OCI-M1 (cell line): ENCODE results near the gene CDKN2B-AS1.

ENCODE experiments used
- DNase-seq: peaks from one replicate; lab custom pipeline; 2025; lab: John Stamatoyannopoulos, UW

CDKN2B-AS1 gene

DNA sequence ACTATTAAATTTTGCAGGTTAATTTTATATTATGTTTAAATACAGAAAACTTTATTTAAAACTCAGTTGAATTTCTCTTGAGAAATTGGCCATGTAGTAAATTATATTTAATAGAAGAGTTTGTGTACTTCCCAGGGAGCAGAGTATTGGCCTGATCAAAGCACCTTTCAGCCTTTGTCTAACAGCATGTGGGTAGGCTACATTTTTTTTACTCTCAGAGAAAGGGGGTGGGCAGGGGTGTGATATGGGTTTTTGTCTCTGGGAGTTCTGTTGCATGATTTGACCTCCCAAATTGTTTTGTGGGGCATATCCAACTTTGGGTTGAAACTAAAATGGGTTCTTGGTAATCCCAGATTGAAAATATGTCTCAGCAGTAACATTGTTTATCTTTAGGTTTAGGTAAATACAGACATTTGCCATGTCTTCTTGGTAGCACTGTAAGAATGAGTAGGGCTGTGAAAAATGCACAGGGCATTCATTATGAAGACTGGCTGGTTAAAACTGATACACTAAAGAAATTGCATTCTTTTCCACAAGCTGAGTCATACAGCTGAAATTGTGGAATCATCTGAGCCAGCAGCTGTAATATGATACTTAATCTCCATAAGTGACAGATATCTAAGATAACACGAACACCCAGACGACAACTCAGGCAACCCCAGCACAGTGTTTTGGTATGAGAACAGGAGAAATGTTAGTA, 89.9 kb downstream of the CDKN2B-AS1 start:
- DNase-seq = peak; percentile 74

DNA sequence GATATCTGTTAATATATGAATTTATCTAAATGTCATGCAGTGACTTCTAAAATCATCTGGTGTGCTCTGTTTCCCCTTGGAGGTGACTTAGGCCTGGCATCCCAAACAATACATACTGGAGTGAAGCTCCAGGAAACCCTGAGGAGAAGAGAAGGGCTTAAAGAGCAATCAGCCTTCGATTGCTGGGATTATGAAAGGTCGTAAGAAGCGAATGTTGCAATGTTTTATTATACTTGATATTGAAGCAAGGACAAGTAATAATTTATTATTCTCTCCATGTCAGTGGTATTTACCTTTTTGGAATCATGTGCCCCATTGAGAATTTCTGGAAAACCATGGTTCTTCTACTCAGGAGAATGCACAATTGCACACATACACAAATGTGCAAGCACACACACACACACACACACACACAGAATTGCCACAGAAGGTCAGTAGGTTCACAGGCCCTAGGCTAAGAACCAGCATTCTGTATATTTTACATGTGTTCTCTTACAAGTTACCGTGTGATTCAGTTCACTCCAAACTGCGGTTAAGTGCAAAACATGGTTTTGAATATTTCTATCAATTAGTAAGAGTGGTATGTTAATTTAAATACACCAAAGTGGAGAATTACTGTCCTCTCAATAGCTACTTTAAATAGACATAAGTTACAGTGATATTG, 93.6 kb downstream of the CDKN2B-AS1 start:
- no peak for DNase-seq

DNA sequence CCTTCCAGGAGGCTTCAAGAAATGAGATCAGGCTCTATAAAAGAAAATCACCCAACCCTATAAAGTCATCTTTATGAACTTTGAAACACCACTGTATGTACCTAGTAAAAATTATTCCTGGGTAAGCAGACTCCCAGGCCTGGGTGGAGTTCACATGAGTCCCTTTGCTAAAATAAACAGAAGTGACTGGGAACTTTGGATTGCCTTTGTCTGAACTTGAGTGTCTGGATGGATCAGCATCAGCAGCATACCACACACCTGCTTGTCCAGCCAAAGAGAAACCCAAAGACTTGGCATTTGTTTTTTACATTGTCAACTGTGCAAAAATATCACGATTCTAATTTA, 94.1 kb downstream of the CDKN2B-AS1 start:
- DNase-seq = no peak

DNA sequence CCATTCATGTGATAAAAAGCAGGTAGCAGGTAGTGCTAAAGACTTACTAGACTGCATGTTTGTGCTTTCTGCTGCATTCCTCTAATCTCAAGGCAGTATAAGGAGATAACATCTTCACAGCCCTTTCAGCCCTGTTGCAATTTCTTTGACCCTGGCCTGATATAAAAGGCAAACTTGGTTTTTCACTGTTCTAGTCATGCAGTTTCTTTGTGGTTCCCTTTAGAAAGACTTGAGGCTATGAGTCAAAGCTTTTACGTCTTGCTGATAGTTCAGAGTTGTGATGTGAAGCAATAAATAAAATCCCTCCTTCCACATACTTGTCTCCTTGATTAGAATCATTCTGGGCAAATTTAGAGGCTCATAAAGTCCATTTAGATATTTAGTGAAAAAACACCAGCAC, 103.1 kb downstream of the CDKN2B-AS1 start:
- peak; percentile 70 for DNase-seq

DNA sequence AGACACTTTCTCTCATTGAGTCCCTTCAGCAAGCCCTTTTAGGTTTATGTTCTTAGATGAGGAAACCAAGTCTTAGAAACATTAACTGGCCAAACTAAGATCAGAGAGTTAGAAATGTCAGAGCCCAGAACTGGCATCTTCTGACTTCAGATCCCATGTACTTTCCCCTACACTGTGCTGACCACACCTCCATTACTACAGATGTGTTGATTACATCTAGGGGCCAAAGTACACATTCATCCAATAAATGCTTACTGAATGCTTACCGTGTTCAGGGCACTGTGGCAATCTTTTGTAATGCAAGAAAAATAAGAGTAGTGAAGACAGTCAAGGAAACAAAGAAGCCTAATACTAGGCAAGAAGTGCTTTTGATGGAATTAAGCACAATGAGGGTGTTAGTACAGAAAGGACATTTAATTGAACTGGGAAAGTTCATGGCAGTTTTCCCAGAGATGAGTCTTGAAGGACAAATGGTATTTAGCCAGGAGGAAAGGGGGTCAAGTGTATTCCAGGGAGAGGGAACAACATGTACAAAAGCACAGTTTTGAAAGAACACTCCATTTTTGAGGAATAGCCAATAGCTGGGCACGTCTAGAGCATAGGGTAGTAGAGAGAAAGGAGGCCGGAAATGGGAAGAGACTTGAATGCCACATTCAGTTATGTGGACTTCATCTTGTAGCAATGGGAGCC, 104.2 kb downstream of the CDKN2B-AS1 start:
- no peak for DNase-seq

DNA sequence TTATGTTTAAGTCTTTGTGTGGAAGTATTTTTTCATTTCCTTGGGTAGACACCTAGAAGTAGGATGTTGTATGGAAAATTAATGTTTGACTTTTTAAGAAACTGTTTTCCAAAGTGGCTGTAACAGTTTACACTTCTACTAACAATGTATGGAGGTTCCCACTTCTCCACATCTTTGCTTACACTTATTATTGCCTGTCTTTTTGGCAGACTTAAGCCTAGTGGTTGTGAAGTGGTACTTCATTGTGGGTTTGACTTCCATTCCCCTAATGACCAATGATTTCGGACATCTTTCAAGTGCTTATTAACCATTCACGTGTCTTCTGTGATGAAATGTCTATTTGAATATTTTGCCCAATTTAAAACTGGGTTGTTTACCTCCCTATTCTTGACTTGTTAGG, 106.0 kb downstream of the CDKN2B-AS1 start:
- DNase-seq = no peak

DNA sequence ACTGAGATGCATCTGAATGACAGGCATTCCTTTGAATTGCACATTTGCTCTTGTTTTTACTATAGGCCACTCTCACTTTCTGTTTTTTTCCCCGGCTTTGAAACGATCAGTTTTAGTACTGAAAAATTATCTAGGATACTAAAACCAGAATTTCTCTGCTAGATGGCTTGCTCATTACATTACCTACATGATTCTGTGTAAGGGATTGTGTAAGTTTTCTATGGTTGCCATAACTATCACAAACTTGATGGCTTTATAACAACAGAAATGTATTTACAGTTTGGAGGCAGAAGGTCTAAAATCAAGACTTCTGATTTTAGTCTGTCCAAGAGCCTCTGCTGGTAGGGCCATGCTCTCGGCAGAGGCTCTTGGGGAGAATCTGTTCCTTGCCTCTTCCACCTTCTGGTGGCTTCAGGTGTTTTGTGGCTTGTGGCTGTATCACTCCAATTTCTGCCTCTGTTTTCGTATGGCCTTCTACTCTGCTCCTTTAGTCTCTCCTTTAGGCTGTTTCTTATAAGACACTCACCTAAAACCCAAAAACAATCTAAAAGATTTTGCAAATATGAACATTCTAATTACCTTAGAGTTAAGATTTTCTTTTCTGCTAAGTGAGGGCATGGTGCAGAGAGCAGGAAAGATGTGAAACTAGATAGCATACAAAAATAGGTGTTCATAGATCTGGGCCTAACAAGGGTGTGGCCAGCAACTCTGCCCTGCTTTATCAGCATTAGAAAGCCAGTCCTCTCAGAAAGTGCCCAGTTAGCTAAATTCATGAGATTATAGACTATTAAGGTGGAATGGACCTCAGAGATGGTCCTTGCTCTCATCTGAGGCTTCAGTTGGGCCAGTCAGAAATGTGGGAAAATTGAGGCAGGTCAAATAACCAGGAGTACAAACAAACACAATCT, 107.8 kb downstream of the CDKN2B-AS1 start:
- no peak for DNase-seq

DNA sequence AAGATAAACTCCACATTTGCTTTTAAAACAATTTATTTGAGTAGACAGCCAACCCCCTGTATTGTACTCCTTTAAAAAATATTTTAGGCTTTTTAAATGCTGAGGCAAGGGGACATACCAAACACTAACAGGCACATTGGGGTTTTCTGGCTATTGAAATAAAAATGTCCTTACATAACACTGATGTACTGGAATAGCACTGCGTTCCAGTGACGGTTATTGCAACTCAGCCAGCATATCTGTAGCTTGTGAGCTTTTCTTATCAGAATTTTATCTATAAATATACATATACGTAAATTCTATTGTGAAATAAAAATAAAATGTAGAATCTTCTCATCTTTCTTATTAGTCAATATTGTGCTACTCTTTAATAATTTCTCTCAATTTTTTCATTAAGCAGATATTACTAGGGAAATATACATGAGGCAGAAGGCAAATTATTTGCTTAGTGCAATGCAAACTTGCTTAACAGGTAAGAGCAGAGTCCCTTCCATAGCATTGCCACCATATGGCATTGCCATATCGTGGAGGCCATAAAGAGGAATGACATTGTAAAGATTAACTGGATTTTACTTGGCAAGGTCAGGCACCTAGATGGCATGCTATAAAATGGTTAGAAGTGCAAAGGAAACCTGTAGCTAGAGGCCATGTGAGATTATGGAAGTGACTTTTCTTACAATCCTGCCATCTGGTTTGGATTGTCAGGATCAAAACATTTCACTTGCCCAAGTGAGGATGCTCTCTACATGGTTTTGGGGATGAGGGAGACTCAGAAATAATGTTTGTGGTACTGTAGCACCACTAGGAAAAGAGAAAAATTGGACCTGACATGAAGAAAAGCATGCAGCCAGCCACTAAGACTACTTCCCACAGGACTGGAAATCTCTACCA, 109.3 kb downstream of the CDKN2B-AS1 start:
- DNase-seq = no peak

DNA sequence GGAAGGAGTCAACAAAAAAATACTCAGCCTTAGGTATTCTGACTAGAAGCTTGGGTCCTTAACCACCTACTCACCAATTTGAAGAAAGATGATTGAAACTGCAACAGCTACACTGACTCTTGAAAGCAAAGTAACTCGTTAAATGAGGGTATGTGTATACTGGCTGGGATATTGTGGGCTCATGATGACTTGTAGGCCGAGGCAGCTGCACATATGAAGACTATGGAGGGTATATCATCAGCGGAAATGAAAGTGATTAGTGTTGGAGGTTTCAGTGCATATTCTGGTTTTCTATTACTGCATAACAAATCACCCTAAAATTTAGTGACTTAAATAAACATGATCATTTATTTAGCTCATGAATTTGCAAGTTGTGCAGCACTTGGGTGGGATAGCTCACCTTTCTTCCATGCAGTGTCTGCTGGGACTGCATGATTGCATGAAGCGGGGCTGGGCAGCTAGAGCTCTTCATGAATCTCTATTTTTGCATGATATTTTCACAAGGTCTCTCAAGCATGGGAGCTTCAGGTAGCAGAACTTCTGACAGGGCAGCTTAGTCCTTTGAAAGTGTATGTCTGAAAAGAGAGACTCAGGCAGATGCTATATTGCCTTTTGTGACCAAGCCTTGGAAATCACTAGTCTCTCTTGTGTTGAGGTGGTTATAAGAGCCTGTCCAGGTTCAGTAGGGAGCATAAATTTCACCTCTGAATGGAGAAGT, 110.6 kb downstream of the CDKN2B-AS1 start:
- DNase-seq = no peak

DNA sequence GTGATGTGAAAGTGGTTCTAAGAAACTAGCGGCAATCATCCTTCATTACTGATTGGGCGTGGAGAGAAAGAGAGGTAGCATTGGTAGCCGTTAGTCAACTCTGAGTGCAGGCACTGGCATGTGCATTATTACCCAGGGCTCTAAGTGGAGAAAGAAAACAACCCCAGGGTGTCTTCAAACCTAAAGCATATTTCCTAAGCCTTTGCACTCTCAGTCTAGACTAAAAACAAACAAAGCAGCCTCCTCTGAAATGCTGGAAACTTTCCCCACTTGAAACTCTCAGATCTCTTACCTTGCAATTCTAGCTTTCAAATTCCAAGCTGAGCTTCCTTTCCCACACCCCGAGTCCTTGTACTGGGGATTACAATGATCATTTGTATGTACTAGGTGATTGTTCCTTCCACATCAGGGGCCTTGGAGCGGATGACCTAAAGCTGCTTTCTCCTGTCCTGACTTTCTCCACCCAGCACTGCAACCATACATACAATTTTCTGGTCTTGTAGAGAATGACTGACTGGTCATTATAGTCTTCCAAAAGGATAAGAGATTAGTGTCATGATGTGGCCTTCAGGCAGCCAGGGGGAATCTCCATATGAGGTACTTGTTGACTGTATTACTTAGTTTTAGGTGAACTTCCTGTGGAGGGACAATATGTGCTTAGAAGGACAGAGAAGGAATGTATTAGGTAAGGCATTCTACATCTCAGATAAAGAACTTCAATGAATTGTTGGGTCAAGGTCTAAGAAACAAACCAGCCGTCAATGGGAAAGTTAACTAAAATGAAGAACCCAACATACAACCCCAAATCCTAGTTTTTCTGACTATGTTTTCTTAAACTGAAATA, 112.8 kb downstream of the CDKN2B-AS1 start:
- DNase-seq = no peak

DNA sequence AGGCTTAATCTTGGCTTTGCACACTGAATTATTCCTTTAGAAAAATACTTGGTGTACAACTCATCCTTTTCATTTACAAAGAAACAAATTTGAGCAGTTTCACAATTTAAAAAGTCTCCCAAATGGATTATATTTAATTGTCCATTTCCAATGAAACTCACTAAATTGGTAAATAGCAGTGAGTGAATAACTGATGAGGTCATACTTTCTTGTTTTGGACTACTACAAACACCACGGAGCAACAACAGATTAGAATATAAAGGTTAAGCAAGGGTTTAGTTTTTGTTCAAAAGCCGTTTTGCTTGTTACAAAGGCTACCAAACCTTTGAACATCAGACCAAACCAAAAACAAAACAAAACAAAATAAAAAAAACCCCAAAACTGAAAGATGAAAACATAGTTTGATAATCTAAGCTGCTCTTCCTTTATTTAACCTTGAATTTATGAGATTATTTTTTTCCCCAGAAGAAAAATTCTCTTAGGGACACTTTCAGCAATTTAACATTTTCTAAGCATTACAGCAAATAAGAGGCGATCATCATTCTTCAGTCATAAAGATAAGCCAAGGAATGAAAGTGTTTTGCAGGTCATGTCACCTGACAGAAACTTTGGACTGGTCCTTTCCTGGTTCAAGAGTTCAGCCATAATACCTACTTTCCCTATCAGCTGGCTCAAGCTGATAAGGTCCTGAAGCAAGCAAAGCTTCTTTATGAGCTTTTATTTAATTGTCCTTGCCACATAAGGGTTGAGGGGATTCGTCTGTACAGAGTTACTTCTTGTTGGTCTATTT, 114.2 kb downstream of the CDKN2B-AS1 start:
- DNase-seq = peak; percentile 18

DNA sequence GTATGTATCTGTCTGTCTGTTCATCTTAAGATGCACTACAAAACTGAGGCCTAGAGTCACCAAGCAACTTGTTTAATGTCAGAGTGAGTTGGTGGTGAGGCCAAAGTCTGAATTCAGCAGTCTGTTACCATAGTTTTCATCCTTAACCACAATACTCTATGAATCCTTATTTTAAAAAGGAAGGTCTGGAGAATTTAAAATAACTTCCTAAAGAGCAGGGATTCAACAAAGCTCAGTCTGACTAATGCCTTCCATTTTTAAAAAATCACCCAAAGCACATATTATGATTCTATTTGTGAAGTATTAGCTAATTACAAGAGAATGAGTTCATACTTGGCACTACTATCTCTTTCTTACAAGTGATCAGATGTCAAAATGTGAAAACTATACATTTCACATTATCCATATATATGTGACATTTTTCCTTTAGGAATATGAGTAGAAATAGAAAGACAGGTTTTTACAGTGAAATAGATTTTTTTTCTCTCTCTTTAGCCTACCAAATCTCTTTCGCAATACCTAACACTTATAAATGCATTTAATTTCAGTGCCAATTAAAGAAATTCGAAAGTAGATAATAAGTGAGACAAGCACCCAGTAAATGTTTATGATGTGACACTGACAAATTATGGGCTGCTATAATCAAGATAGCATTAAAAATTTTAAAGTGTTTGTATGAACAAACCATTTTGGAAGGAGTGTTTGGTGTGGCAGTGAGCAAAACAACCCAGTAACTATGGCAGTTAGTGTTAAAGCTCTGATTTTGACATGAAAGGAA, 116.8 kb downstream of the CDKN2B-AS1 start:
- DNase-seq = no peak

DNA sequence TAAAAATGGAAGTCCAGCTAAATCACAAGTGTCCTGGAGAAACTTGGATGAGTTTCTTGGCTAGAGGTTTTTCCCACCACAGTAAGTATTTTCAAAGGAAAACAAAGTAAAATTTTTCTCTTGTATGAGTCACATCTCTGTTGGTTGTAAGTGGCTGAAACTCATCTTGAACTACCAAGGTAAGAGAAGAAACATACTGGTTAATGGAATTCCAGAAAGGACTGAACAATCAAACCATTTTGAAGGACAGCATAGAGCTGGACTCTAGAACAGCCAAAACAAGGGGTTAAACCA, 117.3 kb downstream of the CDKN2B-AS1 start:
- no peak for DNase-seq

DNA sequence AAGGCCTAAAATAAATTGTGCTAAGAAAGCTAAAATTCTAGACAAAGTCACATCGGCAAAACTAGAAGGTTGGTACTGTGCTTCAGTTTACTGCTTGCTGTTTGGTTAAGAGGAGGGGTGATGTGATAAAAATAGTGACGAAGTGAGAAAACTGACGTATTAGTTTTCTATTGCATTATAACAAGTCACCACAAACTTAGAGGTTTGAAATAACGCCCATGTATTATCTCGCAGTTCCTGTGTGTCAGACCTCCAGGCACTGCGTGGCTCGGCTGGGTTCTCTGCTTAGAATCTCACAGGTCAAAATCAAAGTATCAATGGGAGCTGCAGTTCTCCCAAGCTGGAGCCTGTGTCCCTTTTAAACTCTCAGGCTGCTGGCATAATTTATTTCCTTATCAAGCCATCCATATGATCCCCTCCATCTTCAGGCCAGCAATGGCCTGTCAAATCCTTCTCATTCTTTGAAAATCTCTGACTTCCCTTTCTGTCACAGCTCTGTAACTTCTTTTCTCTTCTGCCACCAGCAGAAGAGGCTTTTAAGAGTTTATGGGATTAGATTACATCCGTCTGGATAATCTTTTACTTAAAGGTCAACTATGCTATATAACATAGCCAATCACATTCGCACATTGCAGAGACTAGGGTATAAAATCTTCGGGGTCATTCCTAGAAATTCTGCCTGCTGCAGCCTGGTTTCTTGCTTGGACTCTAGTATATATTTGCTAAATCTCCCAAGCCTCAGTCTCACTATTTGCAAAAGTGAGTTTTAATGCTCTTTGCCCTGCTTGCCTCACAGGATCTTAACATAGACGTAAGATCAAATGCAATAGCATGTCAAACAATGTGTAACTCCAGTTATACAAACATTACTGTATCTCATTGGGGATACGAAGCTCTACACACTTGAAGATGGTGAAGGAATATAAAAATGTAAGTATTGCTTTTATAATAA, 118.6 kb downstream of the CDKN2B-AS1 start:
- DNase-seq = no peak

DNA sequence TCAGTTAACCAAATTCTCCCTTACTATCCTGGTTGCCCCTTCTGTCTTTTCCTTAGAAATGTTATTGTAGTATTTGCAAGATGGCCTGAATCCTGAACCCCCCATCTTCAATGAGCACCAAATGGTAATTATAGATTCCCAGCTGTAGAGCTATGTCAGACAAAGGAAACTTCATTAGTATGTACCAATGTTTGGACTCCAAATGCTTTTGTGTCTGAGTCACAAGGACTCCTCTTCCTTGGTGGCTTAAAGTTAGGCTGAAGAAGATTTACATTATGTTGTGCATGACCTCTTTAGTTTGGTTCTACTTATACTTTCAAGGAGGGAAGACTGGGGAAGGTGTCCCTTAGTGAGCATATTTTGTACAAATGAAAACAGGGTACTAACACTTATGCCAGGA, 120.4 kb downstream of the CDKN2B-AS1 start:
- no peak for DNase-seq

DNA sequence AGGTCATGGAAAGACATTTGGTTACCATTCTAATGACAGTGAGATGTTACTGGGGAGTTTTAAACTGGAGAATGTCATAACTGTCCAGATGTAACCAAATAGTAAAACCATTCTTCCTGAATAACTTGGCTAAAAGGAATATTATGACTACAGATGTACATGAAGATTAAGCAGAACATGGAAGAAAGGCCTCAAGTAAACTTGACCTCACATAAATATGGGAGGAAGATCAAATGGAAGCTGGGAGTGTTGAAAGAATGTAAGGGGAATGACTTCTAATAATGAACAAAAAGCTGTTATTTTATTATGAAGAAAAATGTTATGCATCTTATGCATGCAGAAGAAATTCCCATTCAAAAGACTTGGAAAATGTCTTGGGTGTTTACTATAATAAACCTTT, 122.2 kb downstream of the CDKN2B-AS1 start:
- DNase-seq = no peak
